Glomerular visceral epithelial cell (primary cell): ENCODE data around the gene IARS1.

Source experiments
- DNase-seq: peaks from one replicate; pipeline ENCODE4 v3.0.0-alpha.2; 2016; ENCODE audit errors: extremely low spot score

IARS1 gene

GRCh38 chr9:92293452-92294296 lies at the start of gene IARS1:
Gene IARS1, minus strand, starts transcription at chr9:92293697. Its CDS starts 4,278 bp downstream, at chr9:92289419.
- peak; percentile 98 for DNase-seq

DNA sequence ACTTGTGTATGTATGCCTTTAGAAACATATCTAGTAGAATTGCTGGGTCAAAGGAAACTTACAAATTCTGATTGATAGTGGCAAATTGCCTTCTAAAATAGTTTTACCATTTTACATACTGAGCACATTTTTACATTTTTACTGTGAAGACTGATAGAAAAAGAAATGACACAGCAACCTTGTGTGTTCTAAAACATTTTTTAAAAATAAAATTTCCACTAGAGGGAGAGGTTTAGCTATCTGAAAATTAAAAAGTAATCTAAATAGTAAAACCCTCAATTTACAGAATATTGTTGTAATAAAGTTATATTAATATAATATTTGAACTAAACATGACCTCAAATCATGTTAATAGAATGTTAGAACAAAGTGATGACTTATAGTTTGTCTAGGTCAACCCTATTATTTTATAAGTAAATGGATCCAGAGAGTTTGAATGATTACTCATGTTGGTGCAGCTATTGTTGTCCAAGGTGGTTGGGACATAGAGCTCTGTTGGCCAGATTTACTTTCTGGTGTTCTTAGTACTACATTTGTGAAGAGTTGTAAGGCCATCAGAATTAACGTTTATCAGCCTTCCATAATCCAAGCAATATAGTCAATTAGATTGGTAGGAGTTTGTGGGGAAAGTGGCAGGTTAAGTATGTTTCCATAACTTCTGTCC lies 49.5 kb upstream of the IARS1 start:
- no peak for DNase-seq

- DNase-seq = no peak
Observed at GRCh38 chr9:92341578-92341977, 48.1 kb upstream of the IARS1 start.

GRCh38 chr9:92333282-92333634 lies 39.8 kb upstream of the IARS1 start:
- no peak for DNase-seq

DNA sequence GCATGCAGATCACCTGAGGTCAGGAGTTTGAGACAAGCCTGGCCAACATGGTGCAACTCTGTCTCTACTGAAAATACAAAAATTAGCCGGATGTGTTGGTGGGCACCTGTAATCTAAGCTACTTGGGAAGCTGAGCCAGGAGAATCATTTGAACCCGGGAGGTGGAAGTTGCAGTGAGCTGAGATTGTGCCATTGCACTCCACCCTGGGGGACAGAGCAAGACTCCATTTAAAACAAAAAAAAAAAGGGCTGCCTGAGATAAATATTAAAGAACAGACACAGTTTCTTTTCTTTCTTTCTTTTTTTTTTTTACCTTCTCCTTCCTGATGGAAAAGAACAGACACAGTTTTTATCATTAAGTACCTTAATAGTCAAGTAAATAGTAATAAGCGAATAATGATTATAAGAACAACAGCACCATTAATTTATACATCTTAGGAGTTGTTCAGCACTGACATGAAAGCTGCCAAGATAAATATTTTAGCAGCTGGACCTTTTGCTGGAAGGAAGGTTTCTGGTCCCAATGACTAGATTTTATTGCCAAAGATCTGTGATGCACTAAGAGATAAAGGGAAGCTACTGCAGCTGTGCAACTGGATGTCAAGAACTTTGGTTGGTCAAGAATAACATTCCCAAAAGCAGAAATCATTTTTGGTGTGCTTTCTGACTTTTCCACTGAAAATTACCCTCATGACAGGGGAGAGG lies 39.2 kb upstream of the IARS1 start:
- DNase-seq = no peak

GRCh38 chr9:92328225-92328624 lies 34.7 kb upstream of the IARS1 start:
- DNase-seq = peak; percentile 31

DNA sequence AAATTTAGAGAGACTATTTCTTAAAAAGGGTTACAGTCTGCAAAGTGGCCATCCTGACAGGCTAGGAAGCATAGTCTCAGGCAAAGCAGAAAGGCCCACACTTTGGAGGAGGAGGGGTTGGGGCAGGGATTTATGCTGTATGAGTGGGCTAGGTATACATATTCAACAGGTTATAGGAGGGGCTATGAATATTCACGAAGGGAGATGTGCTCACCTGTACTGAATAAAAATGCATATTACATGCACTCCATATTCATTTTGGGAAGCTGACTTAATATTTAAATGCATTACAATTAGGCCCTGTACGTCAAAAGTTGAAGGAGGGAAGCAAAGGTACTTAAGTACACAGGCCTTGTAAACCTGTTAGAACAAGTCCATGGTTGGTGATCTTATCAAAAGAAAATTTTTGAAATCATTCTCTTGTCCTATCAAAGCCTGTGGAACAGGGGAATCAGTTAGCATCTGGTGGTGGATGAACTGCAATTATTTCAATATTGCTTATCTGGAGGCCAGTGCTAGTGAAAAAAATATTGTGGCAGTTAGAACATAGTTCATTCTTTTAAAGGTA lies 33.9 kb upstream of the IARS1 start:
- no peak for DNase-seq

DNA sequence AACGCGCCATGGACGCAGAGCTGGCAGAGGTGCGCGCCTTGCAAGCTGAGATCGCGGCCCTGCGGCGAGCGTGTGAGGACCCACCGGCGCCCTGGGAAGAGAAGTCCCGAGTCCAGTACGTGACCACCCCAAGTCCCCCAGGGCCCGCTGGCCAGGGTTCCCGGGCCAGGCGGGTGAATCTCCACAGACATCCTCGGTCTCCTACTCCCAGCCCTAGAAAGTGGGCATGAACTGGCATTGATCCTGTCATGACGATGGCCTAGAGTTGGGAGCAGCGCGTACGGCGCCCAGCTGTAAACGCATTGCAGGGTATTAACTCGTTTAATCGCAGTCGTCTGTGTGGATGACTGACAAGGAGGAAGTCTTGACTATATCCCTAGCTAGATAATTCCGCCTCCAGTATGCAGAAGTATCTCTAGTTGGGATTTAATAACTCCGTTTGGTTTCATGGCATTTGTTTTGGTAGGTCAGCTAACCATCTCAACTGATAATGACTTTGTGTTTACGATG lies 32.5 kb upstream of the IARS1 start:
- peak; percentile 26 for DNase-seq

- peak; percentile 85 for DNase-seq
Observed at GRCh38 chr9:92325269-92325990, 31.9 kb upstream of the IARS1 start, which contains the start of the genes CENPP and NOL8. Gene CENPP, plus strand, starts transcription at chr9:92325953. Gene NOL8, minus strand, starts transcription at chr9:92325350. Its CDS starts 1,189 bp downstream, at chr9:92324161.

GRCh38 chr9:92324889-92325268 lies 31.4 kb upstream of the IARS1 start:
- DNase-seq = no peak

DNA sequence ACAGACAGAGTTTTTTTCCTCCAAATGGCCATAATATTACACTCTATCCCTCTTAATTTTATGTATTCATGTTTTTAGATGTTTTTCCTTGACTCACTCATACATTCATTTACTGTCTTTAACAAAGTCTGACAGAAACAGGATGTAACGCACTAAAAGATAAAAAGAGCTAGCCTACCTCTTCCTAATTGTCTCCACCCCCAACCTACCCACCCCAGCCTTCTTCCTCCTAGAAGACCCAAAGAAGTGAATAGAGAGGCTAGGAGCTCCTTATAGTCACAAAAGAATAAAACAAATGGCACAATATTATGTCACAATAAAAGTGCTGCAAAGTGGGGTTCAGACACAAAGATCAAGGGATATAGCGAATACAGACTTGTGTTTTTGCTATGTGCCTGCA lies 30.9 kb upstream of the IARS1 start:
- no peak for DNase-seq

DNA sequence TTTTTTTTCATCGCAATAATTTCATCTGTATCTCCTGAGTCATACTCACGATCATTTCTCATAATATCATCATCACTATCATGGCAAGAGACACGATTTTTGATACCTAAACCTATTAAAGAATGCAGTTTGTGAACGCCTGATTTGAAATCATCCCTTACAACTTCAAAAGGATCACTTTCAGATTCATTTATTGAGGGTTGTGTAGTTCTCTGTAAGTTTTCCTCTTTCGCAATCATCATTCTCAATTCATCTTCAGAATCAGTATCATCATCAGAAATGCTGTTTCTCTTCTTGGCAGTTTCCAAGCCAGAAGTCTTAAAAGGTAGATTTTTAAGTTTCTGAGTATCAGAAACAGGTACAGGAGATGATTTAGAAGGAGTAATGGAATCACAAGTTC lies 22.0 kb upstream of the IARS1 start:
- no peak for DNase-seq

- DNase-seq = no peak
Observed at GRCh38 chr9:92313624-92314012, 20.1 kb upstream of the IARS1 start.

GRCh38 chr9:92312887-92313623 lies 19.6 kb upstream of the IARS1 start:
- DNase-seq = no peak

DNA sequence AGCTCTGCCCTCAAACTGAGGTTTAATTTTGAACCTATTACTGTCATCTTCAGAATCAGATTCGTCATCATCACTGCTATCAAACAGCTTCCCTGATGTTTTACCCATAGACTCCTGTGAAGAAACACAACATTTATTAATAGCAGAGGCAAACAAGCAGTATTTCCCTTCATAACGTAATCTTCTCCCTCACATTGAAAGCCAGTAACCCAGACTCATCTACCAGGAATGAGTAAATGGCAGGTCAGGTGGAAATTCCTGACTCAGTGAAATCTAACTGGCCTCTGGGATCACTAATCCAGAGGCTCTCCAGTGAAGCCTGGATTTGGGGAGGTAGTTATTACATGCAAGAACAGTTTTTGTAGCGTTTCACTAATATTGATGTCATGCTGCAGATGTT lies 17.1 kb upstream of the IARS1 start:
- DNase-seq = no peak

GRCh38 chr9:92308893-92309292 lies 15.4 kb upstream of the IARS1 start:
- no peak for DNase-seq

DNA sequence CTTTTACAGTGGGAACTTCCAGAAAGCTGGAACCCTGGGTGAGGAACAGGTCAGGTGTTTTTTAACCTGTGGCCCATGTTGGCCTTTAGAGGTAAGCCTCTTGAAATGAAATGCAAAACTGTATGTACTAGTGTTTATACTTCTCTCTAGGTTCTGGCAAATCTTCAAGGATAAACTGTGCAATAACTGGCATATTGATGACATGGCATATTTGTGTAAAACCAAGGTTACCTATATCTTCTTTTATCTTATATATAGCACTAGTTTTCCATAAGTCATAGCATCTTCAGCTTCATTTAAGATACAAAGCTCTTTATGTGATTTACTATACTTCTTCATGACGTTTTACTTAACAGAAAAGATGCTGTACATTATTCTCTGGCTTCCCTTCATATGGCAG lies 7.4 kb upstream of the IARS1 start:
- no peak for DNase-seq

DNA sequence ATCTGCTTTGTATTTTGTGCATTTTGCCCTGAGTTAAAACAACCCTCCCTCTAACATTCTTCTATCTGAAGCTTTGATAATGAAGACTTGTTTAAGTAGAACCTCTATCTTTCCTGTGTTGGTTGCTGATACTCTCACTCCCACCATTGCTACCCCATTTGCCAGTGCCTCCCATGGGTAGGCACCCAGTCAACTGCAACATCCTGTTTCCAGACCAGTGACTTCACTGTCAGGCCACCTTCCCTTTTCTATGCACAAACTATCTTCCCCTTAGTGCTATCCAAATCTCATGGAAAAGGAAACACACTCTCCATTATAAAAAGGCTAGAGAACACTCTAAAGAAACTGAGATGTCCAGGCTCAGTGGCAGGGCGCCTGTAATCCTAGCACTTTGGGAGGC lies 5.6 kb upstream of the IARS1 start:
- no peak for DNase-seq

DNA sequence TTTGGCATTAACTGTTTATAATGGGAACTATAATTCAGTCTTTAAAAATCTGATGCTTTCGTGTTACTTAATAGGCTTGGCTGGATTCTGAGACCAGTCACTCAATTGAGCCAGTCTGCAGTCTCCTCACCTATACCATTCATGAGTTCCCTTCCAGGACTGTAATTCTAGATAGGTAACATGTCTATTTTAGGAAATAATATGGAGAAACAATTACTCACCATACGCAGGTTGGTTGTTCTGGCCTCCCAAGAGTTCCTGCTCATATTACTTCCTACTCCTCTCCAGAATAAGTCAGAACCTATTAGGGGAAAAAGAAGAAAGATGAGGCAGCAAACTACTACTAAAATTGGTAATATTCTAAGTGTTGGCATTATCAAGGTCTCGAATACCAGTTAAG lies 4.5 kb upstream of the IARS1 start:
- DNase-seq = no peak

DNA sequence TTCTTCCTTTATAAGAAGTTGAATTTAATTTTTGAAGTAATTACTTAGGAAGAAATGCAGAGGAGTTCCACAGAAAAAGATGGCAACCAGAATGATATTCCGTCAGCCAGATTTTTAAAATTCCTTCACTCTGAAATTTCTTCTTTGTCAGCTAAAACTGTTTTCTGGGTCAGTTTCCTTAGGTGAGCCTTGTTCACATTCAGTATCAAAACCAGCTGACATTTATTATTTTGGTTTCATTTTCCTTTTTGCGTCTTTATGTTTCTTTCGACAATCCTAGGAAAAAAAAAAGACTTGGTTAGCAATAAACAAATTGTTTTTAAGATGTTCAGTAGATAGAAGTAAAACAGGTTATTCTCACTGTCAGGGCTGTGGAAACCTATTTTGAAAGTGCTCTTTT lies 4.1 kb upstream of the IARS1 start:
- DNase-seq = no peak

GRCh38 chr9:92295827-92296258 lies 2.3 kb upstream of the IARS1 start:
- no peak for DNase-seq
